ENCODE data around the gene USP6. TPM values are rescaled to one million over a fixed set of nuclear protein-coding genes. Genes with fewer than 3 reads are reported as not detected.
"Not testable (repeated sequence)": the region's sequence is repeated elsewhere in the genome, so short reads cannot be mapped to it uniquely, and the experiment has no call there.

USP6 gene
- total and polyA plus RNA-seq, 4 donors: 0.05 to 0.36 (median 0.10) TPM; not detected in 1

GRCh38 chr17:5126719-5127488 lies 11.1 kb downstream of the USP6 start:
- no peaks in the 10 kb centered on the region for H3K4me1 ChIP-seq (ENCODE audit: control insufficient read depth in 1 of 2, insufficient read depth in 2 of 2, low read length in 2 of 2)
- H3K36me3 ChIP-seq (ENCODE audit: control insufficient read depth in 1 of 2, insufficient read depth in 2 of 2, low read length in 1 of 2): no peaks in the 10 kb centered on the region
- ATAC-seq (ENCODE audit: low FRiP score) (no peak), DNase-seq (peak in 1 of 2 donors; percentile 73)
- H3K4me3 ChIP-seq (ENCODE audit: low read length in 2 of 2): no peak overlapping the region
- intact Hi-C loops (cut with DNase I): no loop called here
- no peaks in the 10 kb centered on the region for H3K27me3 ChIP-seq (ENCODE audit: control insufficient read depth in 1 of 2, insufficient read depth in 2 of 2, low read length in 1 of 2)
- H3K27ac ChIP-seq (ENCODE audit: low read depth in 1 of 2, low read length in 2 of 2): no peak overlapping the region
- H3K9me3 ChIP-seq (ENCODE audit: control insufficient read depth, low read length): no peaks in the 10 kb centered on the region
- 79 to 81% methylated on average over 13 to 17 of the region's 17 CpGs for WGBS, 2 donors

GRCh38 chr17:5127910-5128309 lies 12.1 kb downstream of the USP6 start:
- no peak overlapping the region for H3K4me3 ChIP-seq (ENCODE audit: low read length in 2 of 2)
- no peaks in the 10 kb centered on the region for H3K27me3 ChIP-seq (ENCODE audit: control insufficient read depth in 1 of 2, insufficient read depth in 2 of 2, low read length in 1 of 2)
- ATAC-seq (ENCODE audit: low FRiP score) (no peak), DNase-seq (no peak)
- H3K27ac ChIP-seq (ENCODE audit: low read depth in 1 of 2, low read length in 2 of 2): no peak overlapping the region
- intact Hi-C loops (cut with DNase I): no loop called here
- no peaks in the 10 kb centered on the region for H3K4me1 ChIP-seq (ENCODE audit: control insufficient read depth in 1 of 2, insufficient read depth in 2 of 2, low read length in 2 of 2)
- WGBS, 2 donors: 72 to 79% methylated on average over 4 of the region's 4 CpGs
- no peaks in the 10 kb centered on the region for H3K9me3 ChIP-seq (ENCODE audit: control insufficient read depth, low read length)
- H3K36me3 ChIP-seq (ENCODE audit: control insufficient read depth in 1 of 2, insufficient read depth in 2 of 2, low read length in 1 of 2): no peaks in the 10 kb centered on the region

- ATAC-seq (ENCODE audit: low FRiP score); H3K27me3 ChIP-seq (ENCODE audit: control insufficient read depth in 1 of 2, insufficient read depth in 2 of 2, low read length in 1 of 2); H3K4me1 ChIP-seq (ENCODE audit: control insufficient read depth in 1 of 2, insufficient read depth in 2 of 2, low read length in 2 of 2); H3K9me3 ChIP-seq (ENCODE audit: control insufficient read depth, low read length); H3K4me3 ChIP-seq (ENCODE audit: low read length in 2 of 2); H3K27ac ChIP-seq (ENCODE audit: low read depth in 1 of 2, low read length in 2 of 2); DNase-seq; intact Hi-C loops (cut with DNase I); H3K36me3 ChIP-seq (ENCODE audit: control insufficient read depth in 1 of 2, insufficient read depth in 2 of 2, low read length in 1 of 2): not testable (repeated sequence)
- 77 to 87% methylated on average over 8 of the region's 8 CpGs for WGBS, 2 donors
These were observed 12.6 kb downstream of the USP6 start for GRCh38 chr17:5128387-5128786.

GRCh38 chr17:5128905-5129535 lies 13.2 kb downstream of the USP6 start:
- no peaks in the 10 kb centered on the region for H3K36me3 ChIP-seq (ENCODE audit: control insufficient read depth in 1 of 2, insufficient read depth in 2 of 2, low read length in 1 of 2)
- H3K27me3 ChIP-seq (ENCODE audit: control insufficient read depth in 1 of 2, insufficient read depth in 2 of 2, low read length in 1 of 2): no peaks in the 10 kb centered on the region
- H3K4me3 ChIP-seq (ENCODE audit: low read length in 2 of 2): no peak overlapping the region
- peak in 1 of 2 donors; percentile 51 for DNase-seq
- intact Hi-C loops (cut with DNase I): no loop called here
- H3K27ac ChIP-seq (ENCODE audit: low read depth in 1 of 2, low read length in 2 of 2): no peak overlapping the region
- H3K9me3 ChIP-seq (ENCODE audit: control insufficient read depth, low read length): no peaks in the 10 kb centered on the region
- WGBS, 2 donors: 90% methylated on average over 11 of the region's 11 CpGs
- H3K4me1 ChIP-seq (ENCODE audit: control insufficient read depth in 1 of 2, insufficient read depth in 2 of 2, low read length in 2 of 2): no peaks in the 10 kb centered on the region
- ATAC-seq (ENCODE audit: low FRiP score): no peak

GRCh38 chr17:5129770-5130169 lies 13.9 kb downstream of the USP6 start:
- H3K27me3 ChIP-seq (ENCODE audit: control insufficient read depth in 1 of 2, insufficient read depth in 2 of 2, low read length in 1 of 2); intact Hi-C loops (cut with DNase I); H3K36me3 ChIP-seq (ENCODE audit: control insufficient read depth in 1 of 2, insufficient read depth in 2 of 2, low read length in 1 of 2); H3K27ac ChIP-seq (ENCODE audit: low read depth in 1 of 2, low read length in 2 of 2); ATAC-seq (ENCODE audit: low FRiP score); H3K4me3 ChIP-seq (ENCODE audit: low read length in 2 of 2); H3K9me3 ChIP-seq (ENCODE audit: control insufficient read depth, low read length); DNase-seq; H3K4me1 ChIP-seq (ENCODE audit: control insufficient read depth in 1 of 2, insufficient read depth in 2 of 2, low read length in 2 of 2): not testable (repeated sequence)
- 86 to 90% methylated on average over 8 of the region's 8 CpGs for WGBS, 2 donors

- H3K4me1 ChIP-seq (ENCODE audit: control insufficient read depth in 1 of 2, insufficient read depth in 2 of 2, low read length in 2 of 2); H3K27ac ChIP-seq (ENCODE audit: low read depth in 1 of 2, low read length in 2 of 2); H3K27me3 ChIP-seq (ENCODE audit: control insufficient read depth in 1 of 2, insufficient read depth in 2 of 2, low read length in 1 of 2); ATAC-seq (ENCODE audit: low FRiP score); H3K4me3 ChIP-seq (ENCODE audit: low read length in 2 of 2); H3K36me3 ChIP-seq (ENCODE audit: control insufficient read depth in 1 of 2, insufficient read depth in 2 of 2, low read length in 1 of 2); H3K9me3 ChIP-seq (ENCODE audit: control insufficient read depth, low read length); intact Hi-C loops (cut with DNase I); DNase-seq: not testable (repeated sequence)
- WGBS, 2 donors: 92 to 94% methylated on average over 10 of the region's 10 CpGs
These were observed 14.4 kb downstream of the USP6 start for GRCh38 chr17:5130261-5130660.

GRCh38 chr17:5130687-5131086 lies 14.9 kb downstream of the USP6 start:
- H3K9me3 ChIP-seq (ENCODE audit: control insufficient read depth, low read length); H3K27ac ChIP-seq (ENCODE audit: low read depth in 1 of 2, low read length in 2 of 2); H3K27me3 ChIP-seq (ENCODE audit: control insufficient read depth in 1 of 2, insufficient read depth in 2 of 2, low read length in 1 of 2); ATAC-seq (ENCODE audit: low FRiP score); H3K4me1 ChIP-seq (ENCODE audit: control insufficient read depth in 1 of 2, insufficient read depth in 2 of 2, low read length in 2 of 2); H3K4me3 ChIP-seq (ENCODE audit: low read length in 2 of 2); H3K36me3 ChIP-seq (ENCODE audit: control insufficient read depth in 1 of 2, insufficient read depth in 2 of 2, low read length in 1 of 2); intact Hi-C loops (cut with DNase I): not testable (repeated sequence)
- WGBS, 2 donors: 85 to 93% methylated on average over 5 of the region's 5 CpGs
- DNase-seq: peak in 1 of 2 donors; percentile 50

GRCh38 chr17:5131146-5131715 lies 15.4 kb downstream of the USP6 start:
- no peak for ATAC-seq (ENCODE audit: low FRiP score)
- intact Hi-C loops (cut with DNase I): no loop called here
- H3K9me3 ChIP-seq (ENCODE audit: control insufficient read depth, low read length): no peaks in the 10 kb centered on the region
- 91 to 93% methylated on average over 7 of the region's 7 CpGs for WGBS, 2 donors
- no peaks in the 10 kb centered on the region for H3K4me1 ChIP-seq (ENCODE audit: control insufficient read depth in 1 of 2, insufficient read depth in 2 of 2, low read length in 2 of 2)
- H3K4me3 ChIP-seq (ENCODE audit: low read length in 2 of 2): no peak overlapping the region
- no peaks in the 10 kb centered on the region for H3K36me3 ChIP-seq (ENCODE audit: control insufficient read depth in 1 of 2, insufficient read depth in 2 of 2, low read length in 1 of 2)
- no peaks in the 10 kb centered on the region for H3K27me3 ChIP-seq (ENCODE audit: control insufficient read depth in 1 of 2, insufficient read depth in 2 of 2, low read length in 1 of 2)
- DNase-seq: no peak
- H3K27ac ChIP-seq (ENCODE audit: low read depth in 1 of 2, low read length in 2 of 2): no peak overlapping the region
